ENCODE measurements around the gene INPP5A. TPM values are rescaled to one million over a fixed set of nuclear protein-coding genes. Genes with fewer than 3 reads are reported as not detected.
"Not testable (repeated sequence)": the region's sequence is repeated elsewhere in the genome, so short reads cannot be mapped to it uniquely, and the experiment has no call there.

The INPP5A gene
- total and polyA plus RNA-seq, 7 donors, result 17.6 to 132 (median 100) TPM

GRCh38 chr10:132678436-132679216 lies 141.0 kb downstream of the INPP5A start:
- 89 to 95% methylated on average over 13 of the region's 13 CpGs for WGBS, 2 donors
- no peak for TF ChIP-seq CTCF (IDR thresholded peaks at IDR 0.05)
- no peak for TF ChIP-seq POLR2AphosphoS5 (IDR thresholded peaks at IDR 0.05)
- TF ChIP-seq EP300 (IDR thresholded peaks at IDR 0.05), result no peak
- no peak for TF ChIP-seq POLR2A (IDR thresholded peaks at IDR 0.05)
- Histone ChIP-seq H3K9me3 (no peaks in the 10 kb centered on the region), H3K27ac (no peak overlapping the region), H3K4me3 (no peak overlapping the region), H3K36me3 (no peaks in the 10 kb centered on the region), H3K4me1 (no peaks in the 10 kb centered on the region), H3K27me3 (no peaks in the 10 kb centered on the region)
- intact Hi-C loops (cut with DNase I), result no loop called here
- peak; percentile 27 for DNase-seq

- intact Hi-C loops (cut with DNase I), result no loop called here
- Histone ChIP-seq H3K4me1 (no peaks in the 10 kb centered on the region), H3K27ac (no peak overlapping the region), H3K27me3 (no peaks in the 10 kb centered on the region), H3K4me3 (no peak overlapping the region), H3K9me3 (no peaks in the 10 kb centered on the region), H3K36me3 (no peaks in the 10 kb centered on the region)
- peak; percentile 39 for DNase-seq
- 96 to 97% methylated on average over 10 of the region's 10 CpGs for WGBS, 2 donors
- no peak for TF ChIP-seq POLR2A (IDR thresholded peaks at IDR 0.05)
Observed at GRCh38 chr10:132679217-132679595, 141.6 kb downstream of the INPP5A start.

GRCh38 chr10:132679640-132680039 lies 142.1 kb downstream of the INPP5A start:
- Histone ChIP-seq H3K9me3 (no peaks in the 10 kb centered on the region), H3K4me1 (peaks cover 0 to 4% (median 2%) of the 10 kb centered on the region in 4 donors), H3K36me3 (no peaks in the 10 kb centered on the region), H3K27me3 (no peaks in the 10 kb centered on the region), H3K4me3 (no peak overlapping the region), H3K27ac (no peak overlapping the region)
- intact Hi-C loops (cut with DNase I), result no loop called here
- peak; percentile 12 for DNase-seq
- 95 to 98% methylated on average over 3 of the region's 3 CpGs for WGBS, 2 donors
- TF ChIP-seq POLR2AphosphoS5 (IDR thresholded peaks at IDR 0.05) (no peak), EP300 (IDR thresholded peaks at IDR 0.05) (no peak), CTCF (IDR thresholded peaks at IDR 0.05) (no peak), POLR2A (IDR thresholded peaks at IDR 0.05) (no peak)

GRCh38 chr10:132680741-132681140 lies 143.2 kb downstream of the INPP5A start:
- H3K27me3 ChIP-seq; H3K36me3 ChIP-seq; H3K9me3 ChIP-seq; H3K4me3 ChIP-seq; intact Hi-C loops (cut with DNase I); H3K4me1 ChIP-seq; H3K27ac ChIP-seq: not testable (repeated sequence)
- DNase-seq, result peak; percentile 30
- WGBS, 2 donors, result 97% methylated on average over 24 of the region's 28 CpGs

GRCh38 chr10:132681858-132682755 lies 144.5 kb downstream of the INPP5A start:
- no peaks in the 10 kb centered on the region for H3K9me3 ChIP-seq
- TF ChIP-seq CTCF (IDR thresholded peaks at IDR 0.05) (no peak), POLR2A (IDR thresholded peaks at IDR 0.05) (no peak), POLR2AphosphoS5 (IDR thresholded peaks at IDR 0.05) (no peak), EP300 (IDR thresholded peaks at IDR 0.05) (no peak)
- 94% methylated on average over 25 of the region's 25 CpGs for WGBS, 2 donors
- no peaks in the 10 kb centered on the region for H3K27me3 ChIP-seq
- no peak overlapping the region for H3K27ac ChIP-seq
- peak; percentile 58 for DNase-seq
- no peak overlapping the region for H3K4me3 ChIP-seq
- H3K4me1 ChIP-seq, result peaks cover 0 to 10% (median 5%) of the 10 kb centered on the region in 4 donors
- no peaks in the 10 kb centered on the region for H3K36me3 ChIP-seq
- intact Hi-C loops (cut with DNase I), result no loop called here

Data from sigmoid colon (tissue), 7 donors.